ENCODE data around the gene TTBK1. TPM values are rescaled to one million over a fixed set of nuclear protein-coding genes. Genes with fewer than 3 reads are reported as not detected.

TTBK1 gene
- polyA plus RNA-seq, 1 donor from 2014 or later = 4.2 TPM

DNA sequence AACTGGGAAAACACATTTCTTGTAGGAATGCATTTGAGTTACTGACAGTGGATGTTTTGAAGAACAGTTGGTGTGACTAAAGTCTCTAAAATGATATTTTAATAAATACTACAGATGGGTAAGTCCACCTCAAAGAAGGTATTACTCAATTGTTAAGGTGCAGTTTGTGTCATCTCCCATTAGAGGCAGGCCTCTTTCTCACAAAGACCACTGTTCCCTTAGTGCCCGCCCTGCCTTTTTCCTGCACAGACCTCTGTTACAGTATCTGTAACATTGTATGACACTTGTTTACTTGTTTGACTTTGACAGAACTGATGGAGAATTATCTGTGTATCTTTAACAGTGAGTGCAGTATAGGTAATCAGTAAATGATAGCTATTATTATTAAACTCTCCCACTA, 70.5 kb downstream of the TTBK1 start:
- peaks cover under 1% of the 10 kb centered on the region for H3K27me3 ChIP-seq (ENCODE audit: insufficient read depth, low read depth, low read length)
- H3K4me2 ChIP-seq (ENCODE audit: low read length) = no peak overlapping the region
- TF ChIP-seq, protein P1, sequence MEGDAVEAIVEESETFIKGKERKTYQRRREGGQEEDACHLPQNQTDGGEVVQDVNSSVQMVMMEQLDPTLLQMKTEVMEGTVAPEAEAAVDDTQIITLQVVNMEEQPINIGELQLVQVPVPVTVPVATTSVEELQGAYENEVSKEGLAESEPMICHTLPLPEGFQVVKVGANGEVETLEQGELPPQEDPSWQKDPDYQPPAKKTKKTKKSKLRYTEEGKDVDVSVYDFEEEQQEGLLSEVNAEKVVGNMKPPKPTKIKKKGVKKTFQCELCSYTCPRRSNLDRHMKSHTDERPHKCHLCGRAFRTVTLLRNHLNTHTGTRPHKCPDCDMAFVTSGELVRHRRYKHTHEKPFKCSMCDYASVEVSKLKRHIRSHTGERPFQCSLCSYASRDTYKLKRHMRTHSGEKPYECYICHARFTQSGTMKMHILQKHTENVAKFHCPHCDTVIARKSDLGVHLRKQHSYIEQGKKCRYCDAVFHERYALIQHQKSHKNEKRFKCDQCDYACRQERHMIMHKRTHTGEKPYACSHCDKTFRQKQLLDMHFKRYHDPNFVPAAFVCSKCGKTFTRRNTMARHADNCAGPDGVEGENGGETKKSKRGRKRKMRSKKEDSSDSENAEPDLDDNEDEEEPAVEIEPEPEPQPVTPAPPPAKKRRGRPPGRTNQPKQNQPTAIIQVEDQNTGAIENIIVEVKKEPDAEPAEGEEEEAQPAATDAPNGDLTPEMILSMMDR (IDR thresholded peaks at IDR 0.05; ENCODE audit: poor library complexity, severe bottlenecking) = no peak
- TF ChIP-seq MXI1 (conservative IDR thresholded peaks at IDR 0.05; ENCODE audit: poor library complexity, severe bottlenecking) (no peak), EZH2 (IDR thresholded peaks at IDR 0.05; ENCODE audit: borderline replicate concordance, insufficient read depth, low read length, poor library complexity, severe bottlenecking) (no peak), RAD21 (conservative IDR thresholded peaks at IDR 0.05) (no peak), POLR2AphosphoS5 (IDR thresholded peaks at IDR 0.05) (no peak), EP300 (conservative IDR thresholded peaks at IDR 0.05; ENCODE audit: poor library complexity, severe bottlenecking) (no peak), TAF1 (IDR thresholded peaks at IDR 0.05; ENCODE audit: low read depth) (no peak), REST (IDR thresholded peaks at IDR 0.05; ENCODE audit: borderline replicate concordance) (no peak), SMC3 (conservative IDR thresholded peaks at IDR 0.05; ENCODE audit: poor library complexity) (no peak)
- H3K79me2 ChIP-seq (replicated peaks; ENCODE audit: insufficient read depth, low read length) = no peaks in the 10 kb centered on the region
- H3F3A ChIP-seq (ENCODE audit: insufficient read depth, low read length, poor library complexity, severe bottlenecking) = no peaks in the 10 kb centered on the region
- no peaks in the 10 kb centered on the region for H3K9me3 ChIP-seq (ENCODE audit: low read length)
- H3K4me3 ChIP-seq (ENCODE audit: low read length) = no peak overlapping the region
- no peak overlapping the region for H3K9ac ChIP-seq (ENCODE audit: low read length)
- no peak overlapping the region for H3K27ac ChIP-seq (ENCODE audit: low read length)
- H2AFZ ChIP-seq (ENCODE audit: low read depth, low read length) = no peak overlapping the region
- no peaks in the 10 kb centered on the region for H3K36me3 ChIP-seq (ENCODE audit: insufficient read depth, low read length)
- H4K20me1 ChIP-seq (ENCODE audit: insufficient read depth) = no peaks in the 10 kb centered on the region
- H3K9me2 ChIP-seq (ENCODE audit: insufficient read depth, low read length) = no peaks in the 10 kb centered on the region

DNA sequence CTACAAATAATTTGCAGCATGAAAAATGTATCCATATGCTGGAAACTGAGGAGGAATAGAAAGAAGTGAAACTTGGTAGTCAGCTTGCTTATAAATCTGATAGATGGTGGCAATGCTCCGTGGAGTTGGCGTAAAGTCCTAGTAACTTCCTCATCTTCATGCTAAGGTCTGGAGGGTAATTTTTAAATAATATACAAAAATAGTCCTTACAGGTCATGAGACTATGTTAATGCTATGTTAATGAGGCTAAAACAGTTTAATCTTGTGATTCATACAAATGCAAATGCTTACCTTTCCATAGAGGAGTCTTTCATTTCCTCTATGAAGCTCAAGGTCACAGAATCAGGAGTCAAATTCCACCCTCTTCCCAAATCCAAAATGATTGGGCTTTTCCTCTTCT, 74.7 kb downstream of the TTBK1 start:
- Histone ChIP-seq H3K27ac (ENCODE audit: low read length) (no peak overlapping the region), H3K4me2 (ENCODE audit: low read length) (no peak overlapping the region), H3K4me3 (ENCODE audit: low read length) (no peak overlapping the region)

More for the DNA sequence above, 74.7 kb downstream of the TTBK1 start:
- TF ChIP-seq SMC3 (conservative IDR thresholded peaks at IDR 0.05; ENCODE audit: poor library complexity) = no peak
- no peak for TF ChIP-seq EZH2 (IDR thresholded peaks at IDR 0.05; ENCODE audit: borderline replicate concordance, insufficient read depth, low read length, poor library complexity, severe bottlenecking)
- no peak for TF ChIP-seq EP300 (conservative IDR thresholded peaks at IDR 0.05; ENCODE audit: poor library complexity, severe bottlenecking)
- TF ChIP-seq TAF1 (IDR thresholded peaks at IDR 0.05; ENCODE audit: low read depth) = no peak
- TF ChIP-seq, protein P1 (IDR thresholded peaks at IDR 0.05; ENCODE audit: poor library complexity, severe bottlenecking) = no peak
- no peak for TF ChIP-seq MXI1 (conservative IDR thresholded peaks at IDR 0.05; ENCODE audit: poor library complexity, severe bottlenecking)
- no peak for TF ChIP-seq REST (IDR thresholded peaks at IDR 0.05; ENCODE audit: borderline replicate concordance)
- H3K9ac ChIP-seq (ENCODE audit: low read length) = no peak overlapping the region
- H2AFZ ChIP-seq (ENCODE audit: low read depth, low read length) = no peak overlapping the region
- H3K36me3 ChIP-seq (ENCODE audit: insufficient read depth, low read length) = no peaks in the 10 kb centered on the region
- H3K9me2 ChIP-seq (ENCODE audit: insufficient read depth, low read length) = no peaks in the 10 kb centered on the region
- no peaks in the 10 kb centered on the region for H3K79me2 ChIP-seq (replicated peaks; ENCODE audit: insufficient read depth, low read length)
- no peaks in the 10 kb centered on the region for H3F3A ChIP-seq (ENCODE audit: insufficient read depth, low read length, poor library complexity, severe bottlenecking)
- no peaks in the 10 kb centered on the region for H4K20me1 ChIP-seq (ENCODE audit: insufficient read depth)
- H3K27me3 ChIP-seq (ENCODE audit: insufficient read depth, low read depth, low read length) = no peaks in the 10 kb centered on the region
- no peaks in the 10 kb centered on the region for H3K9me3 ChIP-seq (ENCODE audit: low read length)

All from neural cell (in vitro differentiated cells).